Epithelial cell of esophagus (primary cell): ENCODE measurements around the gene TAMALIN.

Experiments used
- DNase-seq: peaks from one replicate; pipeline ENCODE4 v3.0.0; 2010; ENCODE audit warnings: low read depth
- H3K4me3 ChIP-seq: 2 replicates; pipeline ENCODE4 v1.5.1; 2011; ENCODE audit warnings: mild to moderate bottlenecking, low read length, control low read depth
- TF ChIP-seq, protein P1 (sequence below): IDR thresholded peaks from 2 replicates; pipeline ENCODE4 v1.5.1; 2011; ENCODE audit warnings: low read depth, mild to moderate bottlenecking, low read length, control low read depth, inconsistent platforms; ENCODE audit not compliant: insufficient read depth; ENCODE audit errors: missing control alignments

The TAMALIN gene

DNA sequence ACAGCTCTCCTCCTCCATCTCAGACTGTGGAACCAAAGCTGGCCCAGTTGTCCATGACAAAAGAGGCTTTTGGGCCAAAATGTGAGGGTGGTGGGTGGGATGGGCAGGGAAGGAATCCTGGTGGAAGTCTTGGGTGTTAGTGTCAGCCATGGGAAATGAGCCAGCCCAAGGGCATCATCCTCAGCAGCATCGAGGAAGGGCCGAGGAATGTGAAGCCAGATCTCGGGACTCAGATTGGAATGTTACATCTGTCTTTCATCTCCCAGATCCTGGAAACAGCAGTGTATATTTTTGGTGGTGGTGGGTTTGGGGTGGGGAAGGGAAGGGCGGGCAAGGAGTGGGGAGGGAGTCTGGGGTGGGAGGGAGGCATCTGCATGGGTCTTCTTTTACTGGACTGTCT, 11.8 kb upstream of the TAMALIN start:
- no peak overlapping the region for H3K4me3 ChIP-seq
- DNase-seq = no peak
- TF ChIP-seq, protein P1, sequence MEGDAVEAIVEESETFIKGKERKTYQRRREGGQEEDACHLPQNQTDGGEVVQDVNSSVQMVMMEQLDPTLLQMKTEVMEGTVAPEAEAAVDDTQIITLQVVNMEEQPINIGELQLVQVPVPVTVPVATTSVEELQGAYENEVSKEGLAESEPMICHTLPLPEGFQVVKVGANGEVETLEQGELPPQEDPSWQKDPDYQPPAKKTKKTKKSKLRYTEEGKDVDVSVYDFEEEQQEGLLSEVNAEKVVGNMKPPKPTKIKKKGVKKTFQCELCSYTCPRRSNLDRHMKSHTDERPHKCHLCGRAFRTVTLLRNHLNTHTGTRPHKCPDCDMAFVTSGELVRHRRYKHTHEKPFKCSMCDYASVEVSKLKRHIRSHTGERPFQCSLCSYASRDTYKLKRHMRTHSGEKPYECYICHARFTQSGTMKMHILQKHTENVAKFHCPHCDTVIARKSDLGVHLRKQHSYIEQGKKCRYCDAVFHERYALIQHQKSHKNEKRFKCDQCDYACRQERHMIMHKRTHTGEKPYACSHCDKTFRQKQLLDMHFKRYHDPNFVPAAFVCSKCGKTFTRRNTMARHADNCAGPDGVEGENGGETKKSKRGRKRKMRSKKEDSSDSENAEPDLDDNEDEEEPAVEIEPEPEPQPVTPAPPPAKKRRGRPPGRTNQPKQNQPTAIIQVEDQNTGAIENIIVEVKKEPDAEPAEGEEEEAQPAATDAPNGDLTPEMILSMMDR = no peak

DNA sequence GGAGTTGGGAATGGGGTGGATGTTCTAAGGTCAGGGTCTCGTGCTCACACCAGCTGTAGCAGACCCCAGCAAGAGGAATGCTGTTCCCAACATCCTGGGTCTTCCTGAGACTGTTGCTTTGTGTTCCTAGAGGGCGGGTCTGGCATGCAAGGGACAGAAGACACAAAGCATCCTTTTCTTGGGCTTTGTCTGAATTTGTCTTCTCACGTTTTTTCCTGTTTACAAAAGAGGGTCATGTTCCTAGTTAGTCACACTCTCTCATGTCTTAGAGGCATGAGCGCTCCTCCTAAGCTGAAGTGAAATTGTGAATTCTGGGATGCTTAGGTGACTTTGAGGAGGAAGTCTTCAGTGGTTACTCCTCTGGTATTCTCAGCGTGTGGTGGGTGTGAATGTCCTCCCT, 9.6 kb upstream of the TAMALIN start:
- TF ChIP-seq, protein P1 = no peak
- DNase-seq = no peak
- H3K4me3 ChIP-seq = no peak overlapping the region

DNA sequence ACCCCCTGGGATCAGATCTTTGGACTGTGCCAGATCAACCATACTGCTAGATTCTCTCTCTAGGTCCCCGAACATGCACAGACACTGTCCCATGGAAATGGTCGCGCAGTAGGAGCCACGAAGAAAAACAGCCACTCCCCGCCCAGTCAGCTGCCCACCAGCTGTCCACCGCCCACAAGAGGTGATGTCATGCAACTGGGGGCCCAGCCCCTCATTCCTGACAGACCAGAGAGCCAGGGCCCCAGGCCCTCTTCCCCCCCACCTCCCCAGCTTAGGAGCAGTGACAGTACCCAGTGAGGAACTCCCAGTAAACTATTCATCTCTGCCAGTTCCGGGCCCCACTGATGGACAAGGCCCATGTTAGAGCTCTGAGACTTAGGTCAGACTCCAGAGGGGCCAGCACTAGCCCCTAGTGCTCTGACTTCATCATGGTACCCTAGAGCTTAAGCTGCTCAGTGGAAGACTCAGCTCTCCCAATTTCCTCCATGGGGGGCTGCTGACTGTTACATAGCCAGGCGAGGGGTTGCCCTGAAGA, 3.7 kb upstream of the TAMALIN start:
- TF ChIP-seq, protein P1 = no peak
- no peak overlapping the region for H3K4me3 ChIP-seq
- no peak for DNase-seq

DNA sequence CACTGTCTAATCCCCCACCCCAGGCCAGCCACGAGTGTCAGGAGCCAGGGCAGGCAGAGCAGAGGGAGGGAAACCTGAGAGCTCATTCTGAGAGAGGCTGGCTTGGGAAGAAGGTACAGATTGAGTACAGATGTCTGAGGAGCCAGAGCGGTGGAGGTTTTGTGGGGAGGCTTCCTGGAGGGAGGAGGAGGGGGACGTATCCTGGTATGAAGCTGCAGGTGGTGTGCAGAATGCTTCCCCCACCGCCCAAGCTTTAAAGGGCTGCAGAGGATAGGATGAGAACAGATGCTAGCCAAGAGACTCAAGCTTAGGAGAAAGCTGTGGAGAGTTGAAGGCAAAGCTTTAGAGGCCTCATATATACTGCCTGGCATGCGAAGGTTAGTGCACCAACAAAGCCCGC, 3.2 kb upstream of the TAMALIN start:
- no peak for DNase-seq
- no peak overlapping the region for H3K4me3 ChIP-seq
- TF ChIP-seq, protein P1 = no peak

DNA sequence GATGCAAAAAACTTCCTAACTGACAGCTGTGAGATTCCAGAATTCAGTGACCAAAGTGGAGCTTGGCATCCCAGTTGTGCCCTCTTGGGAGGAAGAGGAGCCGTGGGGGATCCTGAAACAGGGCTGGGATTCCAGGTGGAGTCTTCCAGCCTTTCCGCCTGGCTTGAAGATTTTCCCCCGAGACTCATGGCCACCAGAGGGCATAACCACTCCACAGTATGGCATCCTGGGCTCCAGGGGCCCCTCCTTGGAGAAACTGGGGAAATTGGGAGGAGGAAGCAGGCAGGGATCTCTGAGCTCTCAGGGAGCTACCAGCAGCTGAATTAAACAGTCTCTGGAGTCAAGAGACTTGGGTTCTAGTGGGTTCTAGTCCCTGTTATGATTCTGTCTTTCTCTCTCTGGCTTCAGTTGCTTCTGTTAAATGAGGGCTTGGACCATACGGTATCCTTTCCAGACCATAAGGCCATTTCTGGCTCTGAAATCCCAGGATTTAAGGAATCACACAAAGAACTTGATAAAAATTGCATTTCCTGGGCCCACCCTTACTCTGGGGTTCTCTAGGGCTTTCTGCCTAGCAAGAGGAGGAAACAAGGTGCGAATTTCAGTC, 2.6 kb upstream of the TAMALIN start:
- TF ChIP-seq, protein P1 = peak; percentile 80
- DNase-seq = peak; percentile 63
- H3K4me3 ChIP-seq = no peak overlapping the region

DNA sequence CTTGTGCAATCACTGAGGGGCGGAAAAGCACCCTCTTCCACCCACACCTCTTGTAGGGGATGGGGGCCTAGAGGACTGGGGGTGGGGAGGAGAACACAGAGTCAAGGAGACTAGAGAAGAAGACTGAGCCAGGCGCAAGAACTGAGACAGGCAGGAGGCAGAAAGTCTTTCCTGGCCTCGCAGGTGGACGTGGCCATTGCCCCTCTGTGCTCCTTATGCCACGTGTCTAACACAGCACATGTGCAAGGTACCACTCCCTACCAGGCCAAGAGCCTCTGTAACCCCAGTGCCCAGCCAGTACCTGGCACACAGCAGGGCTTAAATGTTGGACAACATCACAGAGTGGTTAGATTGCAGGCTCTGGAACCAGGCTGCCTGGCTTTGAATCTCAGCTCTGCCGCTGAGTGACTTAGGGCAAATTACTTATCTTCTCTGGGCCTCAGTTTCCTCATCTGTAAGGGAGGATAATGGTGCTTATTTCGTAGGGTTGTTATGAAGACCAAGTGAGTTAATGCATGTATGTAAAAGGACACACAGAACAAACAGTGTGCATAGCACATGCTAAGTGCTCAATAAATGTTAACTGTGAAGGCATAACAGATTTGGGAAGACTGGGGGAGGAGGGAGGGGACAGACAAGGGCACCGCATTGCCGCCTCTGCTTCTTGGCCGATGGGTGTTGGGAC, 1.4 kb upstream of the TAMALIN start:
- no peak for DNase-seq
- no peak overlapping the region for H3K4me3 ChIP-seq
- TF ChIP-seq, protein P1 = no peak
